Transverse colon (tissue), 4 donors: Measurements from ENCODE around the gene DCTD. TPM values are rescaled to one million over a fixed set of nuclear protein-coding genes. Genes with fewer than 3 reads are reported as not detected.

ENCODE experiments used
- DNase-seq: peaks from one replicate; pipeline ENCODE4 v3.0.0-alpha.2; 2019
- H3K27ac ChIP-seq, 4 donors: fragments of 200-600 bp; sonication (generic); 2 replicates each; pipeline ENCODE4 v1.5.1; 2016 to 2018; ENCODE audit warnings: inconsistent platforms in 4 of 4
- H3K27me3 ChIP-seq: fragments of 200-600 bp; sonication (generic); 2 replicates; pipeline ENCODE4 v1.5.1; 2017; ENCODE audit warnings: inconsistent platforms
- H3K36me3 ChIP-seq, 4 donors: fragments of 200-600 bp; sonication (generic); 2 replicates each; pipeline ENCODE4 v1.5.1; 2017 to 2019; ENCODE audit warnings: inconsistent platforms in 4 of 4
- H3K4me1 ChIP-seq, 4 donors: fragments of 200-600 bp; sonication (generic); 2 replicates each; pipeline ENCODE4 v1.5.1; 2017 to 2020; ENCODE audit warnings: inconsistent platforms in 4 of 4
- H3K4me3 ChIP-seq, 4 donors: fragments of 200-600 bp; sonication (generic); 1 replicate in 1 of 4; 2 replicates in 3 of 4; pipeline versions ENCODE4 v1.5.1 to v1.6.1; 2017 to 2019; ENCODE audit warnings: inconsistent platforms in 4 of 4
- H3K9me3 ChIP-seq, 2 donors: fragments of 200-600 bp; sonication (generic); 2 replicates each; pipeline ENCODE4 v1.5.1; 2017 to 2019; ENCODE audit warnings: inconsistent platforms in 2 of 2
- EP300 ChIP-seq: sonication (generic); formaldehyde crosslinking; IDR thresholded peaks from one replicate; pipeline ENCODE4 v1.6.1; 2017; ENCODE audit warnings: antibody characterized with exemption, low read depth
- POLR2A ChIP-seq: fragments of 450-650 bp; IDR thresholded peaks from one replicate; pipeline ENCODE4 v1.6.1; 2016; ENCODE audit warnings: antibody characterized with exemption, mild to moderate bottlenecking, moderate library complexity
- POLR2AphosphoS5 ChIP-seq, 3 donors: sonication (generic); formaldehyde crosslinking; IDR thresholded peaks; one replicate each; pipeline ENCODE4 v1.6.1; 2016; ENCODE audit warnings: antibody characterized with exemption in 3 of 3
- WGBS, 2 donors: methylation state at CpG; one replicate each; pipeline ENCODE4 v1.1.5; 2018; ENCODE audit warnings: low coverage in 1 of 2; 5-methylcytosine and 5-hydroxymethylcytosine counted together
- in situ Hi-C, 4 donors: fragments of 200-750 bp; cut with MboI; loops; one replicate each; pipeline versions ENCODE4 v1.15.0 to v1.15.1; 2017; ENCODE audit warnings: low sequenced_read_pairs in 3 of 4, low pct_ligation_motif_present in 1 of 4, low pct_unique_long_range_greater_than_20kb in 1 of 4
- intact Hi-C: fragments of 100-400 bp; cut with DNase I; formaldehyde crosslinking; loops from one replicate; pipeline ENCODE4 v1.15.1; 2023; ENCODE audit warnings: low total_unique reads
- total RNA-seq, 4 donors: library from RNA; depleted of rRNA; stranded (reverse); fragments of >200 nt; gene quantifications; one replicate each; pipeline ENCODE4 v1.1.0, GENCODE V29; 2016
- TF ChIP-seq, protein P1 (sequence below), 5 experiments: fragments of 200-600 bp in 3 of 5; fragments of 450-650 bp in 2 of 5; sonication (generic) in 3 of 5; IDR thresholded peaks; 1 replicate in 2 of 5; 2 replicates in 3 of 5; pipeline ENCODE4 v1.5.1; 2016 to 2017; ENCODE audit warnings: antibody characterized with exemption in 5 of 5, inconsistent platforms in 3 of 5, mild to moderate bottlenecking in 2 of 5, moderate library complexity in 1 of 5

DCTD gene
- total RNA-seq, 4 donors from 2014 or later = 3.4 to 35.9 (median 24.9) TPM

DNA sequence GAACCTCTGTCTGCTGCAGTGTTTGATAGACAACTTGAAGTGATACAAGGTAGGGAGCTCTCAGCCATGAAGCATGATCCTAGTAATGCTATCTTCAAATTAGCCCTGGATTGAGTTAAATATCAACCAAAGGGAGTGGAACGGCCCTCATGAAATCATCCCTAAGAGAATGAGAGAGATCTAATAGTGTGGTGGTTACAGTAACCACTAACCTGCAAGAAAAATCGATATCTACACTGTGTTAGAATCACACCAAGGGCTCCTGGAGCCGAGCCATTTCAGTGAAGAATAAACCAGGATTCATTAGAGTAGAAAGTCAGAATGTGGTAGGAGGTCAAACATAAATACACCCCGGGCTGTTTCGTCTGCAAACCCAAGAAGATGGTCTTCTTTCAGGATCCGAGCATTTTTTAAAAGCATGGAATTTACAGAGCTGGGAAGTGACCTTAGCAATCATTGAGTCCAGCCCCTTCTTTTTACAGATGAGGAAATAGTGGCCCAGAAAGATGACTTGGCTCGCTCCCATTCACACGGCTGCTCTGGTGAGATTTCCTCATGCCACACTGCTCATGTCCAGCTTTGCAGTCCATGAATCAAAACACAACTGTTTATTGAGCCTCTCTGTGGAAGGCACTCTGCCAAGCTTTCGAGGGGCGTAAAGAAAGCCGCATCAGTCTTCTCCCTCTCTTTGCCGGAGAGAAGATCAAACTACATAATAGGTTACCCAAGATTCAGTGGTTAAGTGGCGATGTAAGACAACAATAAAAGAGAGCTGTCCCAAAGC is 5.5 kb upstream of the DCTD start:
- TF ChIP-seq, protein P1, sequence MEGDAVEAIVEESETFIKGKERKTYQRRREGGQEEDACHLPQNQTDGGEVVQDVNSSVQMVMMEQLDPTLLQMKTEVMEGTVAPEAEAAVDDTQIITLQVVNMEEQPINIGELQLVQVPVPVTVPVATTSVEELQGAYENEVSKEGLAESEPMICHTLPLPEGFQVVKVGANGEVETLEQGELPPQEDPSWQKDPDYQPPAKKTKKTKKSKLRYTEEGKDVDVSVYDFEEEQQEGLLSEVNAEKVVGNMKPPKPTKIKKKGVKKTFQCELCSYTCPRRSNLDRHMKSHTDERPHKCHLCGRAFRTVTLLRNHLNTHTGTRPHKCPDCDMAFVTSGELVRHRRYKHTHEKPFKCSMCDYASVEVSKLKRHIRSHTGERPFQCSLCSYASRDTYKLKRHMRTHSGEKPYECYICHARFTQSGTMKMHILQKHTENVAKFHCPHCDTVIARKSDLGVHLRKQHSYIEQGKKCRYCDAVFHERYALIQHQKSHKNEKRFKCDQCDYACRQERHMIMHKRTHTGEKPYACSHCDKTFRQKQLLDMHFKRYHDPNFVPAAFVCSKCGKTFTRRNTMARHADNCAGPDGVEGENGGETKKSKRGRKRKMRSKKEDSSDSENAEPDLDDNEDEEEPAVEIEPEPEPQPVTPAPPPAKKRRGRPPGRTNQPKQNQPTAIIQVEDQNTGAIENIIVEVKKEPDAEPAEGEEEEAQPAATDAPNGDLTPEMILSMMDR (IDR thresholded peaks at IDR 0.05) = no peak
- TF ChIP-seq POLR2A (no peak), POLR2AphosphoS5 (IDR thresholded peaks at IDR 0.05) (no peak), EP300 (no peak)
- Histone ChIP-seq H3K27ac (no peak overlapping the region), H3K36me3 (no peaks in the 10 kb centered on the region), H3K9me3 (no peaks in the 10 kb centered on the region), H3K27me3 (no peaks in the 10 kb centered on the region), H3K4me3 (no peak overlapping the region), H3K4me1 (peaks cover 0 to 27% (median 16%) of the 10 kb centered on the region in 4 donors)
- WGBS, 2 donors = 40 to 49% methylated on average over 9 to 13 of the region's 13 CpGs
- no peak for DNase-seq
- in situ Hi-C loops = no loop called here
- intact Hi-C loops = no loop called here

- Histone ChIP-seq H3K4me3 (no peak overlapping the region), H3K9me3 (no peaks in the 10 kb centered on the region), H3K4me1 (peaks cover 0 to 28% (median 16%) of the 10 kb centered on the region in 4 donors), H3K36me3 (no peaks in the 10 kb centered on the region), H3K27me3 (no peaks in the 10 kb centered on the region), H3K27ac (no peak overlapping the region)
- WGBS, 2 donors = 76 to 86% methylated on average over 2 to 4 of the region's 4 CpGs
- intact Hi-C loops = no loop called here
- no peak for DNase-seq
- TF ChIP-seq POLR2A = no peak
- TF ChIP-seq EP300 = no peak
- no peak for TF ChIP-seq POLR2AphosphoS5 (IDR thresholded peaks at IDR 0.05)
- TF ChIP-seq, protein P1 (IDR thresholded peaks at IDR 0.05) = no peak
- in situ Hi-C loops = no loop called here
These were observed 4.4 kb upstream of the DCTD start for GRCh38 chr4:182921608-182922007.

DNA sequence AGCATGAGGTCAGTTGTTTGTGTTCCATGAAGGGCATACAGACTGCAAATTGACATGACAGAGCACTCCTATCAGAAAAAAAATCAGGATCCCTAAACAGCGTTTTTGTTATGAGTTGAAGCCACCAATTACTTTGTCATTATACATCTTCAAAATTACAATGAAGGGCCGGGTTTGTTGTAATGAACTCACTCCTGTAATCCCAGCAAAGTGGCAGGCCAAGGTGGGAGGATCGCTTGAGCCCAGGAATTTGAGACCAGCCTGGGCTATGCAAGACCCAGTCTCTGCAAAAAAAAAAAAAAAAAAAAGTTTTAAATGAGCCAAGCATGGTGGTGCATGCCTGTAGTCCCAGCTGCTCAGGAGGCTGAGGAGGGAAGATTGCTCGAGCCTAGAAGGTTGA is 3.5 kb upstream of the DCTD start:
- intact Hi-C loops = no loop called here
- TF ChIP-seq POLR2AphosphoS5 (IDR thresholded peaks at IDR 0.05) (no peak), EP300 (no peak), POLR2A (no peak)
- TF ChIP-seq, protein P1 (IDR thresholded peaks at IDR 0.05) = no peak
- H3K9me3 ChIP-seq = no peaks in the 10 kb centered on the region
- H3K27ac ChIP-seq = no peak overlapping the region
- 93 to 96% methylated on average over 4 of the region's 4 CpGs for WGBS, 2 donors
- in situ Hi-C loops = no loop called here
- H3K36me3 ChIP-seq = no peaks in the 10 kb centered on the region
- peaks cover 7 to 35% (median 23%) of the 10 kb centered on the region in 4 donors for H3K4me1 ChIP-seq
- DNase-seq = no peak
- H3K27me3 ChIP-seq = no peaks in the 10 kb centered on the region
- H3K4me3 ChIP-seq = no peak overlapping the region

DNA sequence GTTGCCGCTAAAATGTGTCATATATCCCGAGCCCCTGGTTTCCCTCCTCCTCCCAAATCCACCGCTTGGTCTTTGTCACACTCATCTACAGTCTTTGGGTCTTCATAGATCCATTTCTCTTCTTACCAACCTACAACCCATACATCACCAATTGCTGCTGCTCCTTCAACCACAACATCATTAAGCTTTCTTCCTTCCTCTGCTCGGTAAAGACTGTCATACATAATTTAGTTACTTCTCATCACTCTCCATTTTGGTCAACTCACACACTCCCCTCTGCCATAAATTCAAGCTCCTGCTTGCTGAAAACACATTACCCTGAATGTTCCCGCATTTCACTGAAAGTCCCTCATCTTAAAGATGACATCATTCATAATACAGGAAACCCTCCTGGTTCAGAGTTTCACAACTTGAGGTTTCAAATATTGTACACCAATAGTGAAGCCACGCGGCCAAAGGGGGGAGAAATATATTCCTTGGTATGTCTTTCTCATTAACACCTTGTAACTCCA is 1.7 kb upstream of the DCTD start:
- no peak overlapping the region for H3K4me3 ChIP-seq
- H3K27me3 ChIP-seq = no peaks in the 10 kb centered on the region
- H3K36me3 ChIP-seq = no peaks in the 10 kb centered on the region
- WGBS, 2 donors = 53 to 80% methylated on average over 5 to 7 of the region's 7 CpGs
- in situ Hi-C loops (no loop called here), intact Hi-C loops (no loop called here)
- DNase-seq = no peak
- TF ChIP-seq EP300 = no peak
- no peak for TF ChIP-seq POLR2AphosphoS5 (IDR thresholded peaks at IDR 0.05)
- TF ChIP-seq, protein P1 (IDR thresholded peaks at IDR 0.05) = no peak
- no peak for TF ChIP-seq POLR2A
- peaks cover 7 to 35% (median 23%) of the 10 kb centered on the region in 4 donors for H3K4me1 ChIP-seq
- peak overlapping the region; percentile 93 to 97 (median 95) for H3K27ac ChIP-seq
- no peaks in the 10 kb centered on the region for H3K9me3 ChIP-seq
